ENCODE data around the gene DDX47. TPM values are rescaled to one million over a fixed set of nuclear protein-coding genes. Genes with fewer than 3 reads are reported as not detected.
"Not testable (repeated sequence)": the region's sequence is repeated elsewhere in the genome, so short reads cannot be mapped to it uniquely, and the experiment has no call there.

DDX47 gene
- total RNA-seq, 1 donor from 2014 or later: 60.2 TPM

DNA sequence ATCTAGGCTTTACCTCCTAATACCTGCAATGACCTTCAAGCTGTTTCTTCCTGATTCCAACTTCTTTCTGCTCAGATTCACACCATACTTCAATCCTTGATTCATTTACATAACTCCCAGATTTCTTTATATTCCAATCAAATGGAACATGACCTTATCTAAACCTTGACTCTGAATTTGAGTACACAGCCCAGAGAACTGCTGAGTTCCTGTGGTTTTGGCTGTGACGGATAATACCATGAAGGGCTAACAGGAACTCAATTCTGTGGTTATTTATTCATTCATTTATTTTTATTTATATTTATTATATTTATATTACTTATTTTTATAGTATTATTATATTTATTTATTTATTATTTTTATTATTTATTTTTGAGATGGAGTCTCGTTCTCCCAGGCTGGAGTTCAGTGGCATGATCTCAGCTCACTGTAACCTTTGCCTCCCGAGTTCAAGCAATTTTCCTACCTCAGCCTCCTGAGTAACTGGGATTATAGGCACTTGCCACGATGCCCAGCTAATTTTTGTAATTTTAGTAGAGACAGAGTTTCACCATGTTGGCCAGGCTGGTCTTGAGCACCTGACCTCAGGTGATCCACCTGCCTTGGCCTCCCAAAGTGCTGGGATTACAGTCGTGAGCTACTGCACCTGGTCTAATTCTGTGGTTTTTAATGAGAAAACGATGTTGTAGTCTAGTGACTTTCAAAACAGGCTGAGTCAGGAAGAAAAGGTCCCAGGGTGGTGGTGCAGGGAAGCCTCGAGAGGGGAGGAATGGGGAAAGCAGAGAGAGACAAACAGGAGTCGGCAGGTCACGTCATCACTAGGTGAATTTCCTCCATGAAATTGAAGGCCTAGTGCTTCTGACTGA is 16.0 kb upstream of the DDX47 start:
- no peak for DNase-seq (ENCODE audit: low spot score)

DNA sequence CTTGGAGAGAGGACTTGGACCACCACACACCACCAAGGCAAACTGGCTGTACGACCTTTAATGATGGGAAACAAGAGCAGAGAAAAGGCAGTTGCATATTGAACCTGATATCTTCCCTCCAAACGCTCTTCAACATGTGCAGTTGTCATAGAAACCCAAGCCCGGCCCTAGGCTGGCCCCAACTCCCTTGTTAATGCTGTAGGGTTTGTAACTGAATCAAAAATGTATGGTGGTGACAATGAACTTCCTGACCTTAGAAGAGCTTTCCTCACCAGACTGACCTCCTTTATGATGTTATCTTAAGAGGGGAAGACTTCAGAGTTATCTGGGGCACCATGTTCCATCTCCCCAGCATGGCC is 15.4 kb upstream of the DDX47 start:
- DNase-seq (ENCODE audit: low spot score): no peak

DNA sequence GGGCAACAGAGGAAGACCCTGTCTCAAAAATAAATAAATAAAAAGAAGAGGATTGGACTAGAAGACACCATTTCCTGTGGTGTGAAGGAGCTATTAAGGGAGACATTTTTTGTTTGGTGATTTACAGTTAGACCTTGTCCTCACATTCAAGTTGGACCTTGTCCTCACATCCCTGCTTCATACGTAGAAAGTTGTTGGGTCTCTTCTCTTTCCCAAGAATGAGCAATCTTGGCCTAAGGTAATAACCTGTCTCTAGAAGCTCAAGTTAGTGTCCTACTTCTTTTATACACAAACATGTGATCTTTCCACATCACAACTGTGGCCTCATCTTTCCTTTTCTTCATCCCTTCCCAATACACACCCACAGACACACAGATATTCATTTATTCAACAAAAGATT is 14.7 kb upstream of the DDX47 start:
- DNase-seq (ENCODE audit: low spot score): no peak

DNA sequence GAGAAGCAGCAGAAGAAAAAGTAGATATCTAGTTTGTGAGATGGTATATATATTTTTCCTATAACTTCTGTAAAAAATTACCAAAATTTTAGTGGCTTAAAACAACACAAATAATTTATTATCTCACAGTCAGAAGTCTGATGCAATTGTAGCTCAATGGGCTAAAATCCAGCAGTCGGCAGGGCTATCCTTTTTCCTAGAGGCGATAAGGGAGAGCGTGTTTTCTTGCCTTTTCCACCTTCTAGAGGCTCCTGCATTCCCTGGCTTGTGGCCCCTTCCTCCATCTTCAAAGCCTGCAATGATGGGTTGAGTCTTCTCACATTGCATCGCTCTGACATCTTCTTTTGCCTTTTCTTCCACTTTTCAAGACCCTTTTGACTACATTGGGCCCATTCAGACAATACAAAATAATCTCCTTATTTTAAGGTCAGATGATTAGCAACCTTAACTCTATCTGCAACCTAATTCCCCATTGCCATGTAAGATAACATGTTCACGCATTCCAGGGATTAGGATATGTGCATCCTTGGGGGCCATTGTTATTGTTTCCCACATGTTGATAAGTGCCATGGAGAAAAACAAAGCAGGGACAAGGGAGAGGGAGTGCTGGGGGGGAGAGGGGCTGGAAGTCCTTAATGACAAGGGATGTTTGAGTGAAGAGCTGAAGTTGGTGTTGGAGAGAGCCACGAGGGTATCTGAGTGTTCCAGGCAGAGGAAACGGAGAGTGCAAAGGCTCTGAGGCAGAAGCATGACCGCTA is 13.8 kb upstream of the DDX47 start:
- no peak for DNase-seq (ENCODE audit: low spot score)

DNA sequence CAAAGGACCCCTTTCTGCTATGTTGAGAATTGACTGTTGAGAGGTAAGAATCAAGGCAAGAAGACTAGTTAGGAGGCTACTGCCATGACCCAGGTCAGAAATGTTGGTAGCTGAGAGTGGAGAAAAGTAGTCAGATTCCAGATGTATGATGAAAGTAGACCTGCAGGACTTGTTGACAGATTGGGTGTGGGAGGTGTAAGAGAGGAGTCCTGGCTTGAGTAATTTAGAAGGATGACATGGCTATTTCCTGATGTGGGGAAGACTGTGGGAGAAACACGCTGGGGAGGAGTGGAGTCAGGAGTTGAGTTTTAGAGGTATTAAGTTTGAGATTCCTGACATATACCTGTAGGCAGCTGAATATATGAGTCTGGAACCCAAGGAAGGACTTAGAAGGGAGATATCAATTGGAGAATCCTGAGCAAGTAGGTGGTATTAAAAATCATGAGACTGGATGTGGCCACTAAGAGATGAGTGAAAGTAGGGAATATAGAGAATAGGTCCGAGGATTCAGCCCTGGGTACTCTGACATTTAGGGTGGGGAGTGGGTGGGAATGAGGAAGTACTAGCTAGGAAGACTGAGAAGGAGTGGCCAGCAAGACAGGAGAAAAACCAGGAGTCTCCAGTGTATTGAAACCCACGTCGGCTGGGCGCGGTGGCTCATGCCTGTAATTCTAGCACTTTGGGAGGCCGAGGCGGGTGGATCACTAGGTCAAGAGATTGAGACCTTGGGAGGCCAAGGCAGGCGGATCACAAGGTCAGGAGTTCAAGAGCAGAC is 12.6 kb upstream of the DDX47 start:
- DNase-seq (ENCODE audit: low spot score): no peak

DNA sequence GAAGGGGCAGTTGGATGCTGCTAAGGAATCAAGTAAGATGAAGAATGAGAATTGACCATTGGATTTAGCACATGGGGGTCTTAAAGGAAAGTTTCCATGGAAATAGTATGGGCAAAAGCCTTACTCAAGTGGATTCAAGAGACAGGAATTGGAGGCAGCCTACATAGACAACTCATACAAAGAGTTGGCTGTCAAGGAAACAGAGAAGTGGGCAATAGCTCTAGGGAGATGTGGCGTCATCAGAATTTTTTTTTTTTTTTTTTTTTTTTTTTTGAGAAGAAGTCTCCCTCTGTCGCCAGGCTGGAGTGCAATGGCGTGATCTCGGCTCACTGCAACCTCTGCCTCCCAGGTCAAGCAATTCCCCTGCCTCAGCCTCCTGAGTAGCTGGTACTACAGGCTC is 11.5 kb upstream of the DDX47 start:
- DNase-seq (ENCODE audit: low spot score): not testable (repeated sequence)

DNA sequence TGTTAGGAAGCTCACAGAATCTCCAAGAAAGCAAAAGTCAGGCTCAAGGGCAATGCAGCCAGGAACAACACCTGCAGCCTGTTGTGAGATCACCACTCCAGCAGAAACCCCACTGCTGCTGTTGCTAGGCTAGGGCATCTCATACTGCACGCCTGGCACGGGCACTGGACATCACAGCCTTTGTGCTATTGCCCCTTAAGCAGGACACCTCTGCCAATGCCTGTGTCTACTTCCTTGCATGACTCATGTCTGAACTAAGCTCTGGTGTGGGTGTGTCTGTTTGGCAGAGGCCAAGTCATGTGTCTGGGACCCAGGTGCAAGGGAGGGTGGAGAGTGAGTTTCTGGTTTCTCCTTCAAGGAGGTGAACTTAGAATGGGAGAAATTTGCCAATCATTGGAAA is 10.0 kb upstream of the DDX47 start:
- DNase-seq (ENCODE audit: low spot score): no peak

DNA sequence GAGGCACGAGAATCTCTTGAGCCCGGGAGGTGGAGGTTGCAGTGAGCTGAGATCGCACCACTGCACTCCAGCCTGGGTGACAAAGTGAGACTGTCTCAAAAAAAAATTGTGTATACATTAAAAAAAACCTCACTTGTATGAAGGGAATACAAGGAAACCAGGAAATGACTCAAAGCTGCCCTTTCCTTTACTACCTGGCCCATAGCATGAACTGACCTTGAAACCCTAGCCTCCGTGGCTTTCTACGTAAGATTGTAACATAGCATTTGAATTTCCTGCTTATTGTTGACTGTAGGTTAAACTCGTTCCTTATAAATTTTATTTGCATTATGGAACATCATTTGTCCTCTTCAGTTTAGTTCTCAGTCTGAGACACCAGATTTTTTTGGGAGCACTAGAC is 9.1 kb upstream of the DDX47 start:
- no peak for DNase-seq (ENCODE audit: low spot score)

DNA sequence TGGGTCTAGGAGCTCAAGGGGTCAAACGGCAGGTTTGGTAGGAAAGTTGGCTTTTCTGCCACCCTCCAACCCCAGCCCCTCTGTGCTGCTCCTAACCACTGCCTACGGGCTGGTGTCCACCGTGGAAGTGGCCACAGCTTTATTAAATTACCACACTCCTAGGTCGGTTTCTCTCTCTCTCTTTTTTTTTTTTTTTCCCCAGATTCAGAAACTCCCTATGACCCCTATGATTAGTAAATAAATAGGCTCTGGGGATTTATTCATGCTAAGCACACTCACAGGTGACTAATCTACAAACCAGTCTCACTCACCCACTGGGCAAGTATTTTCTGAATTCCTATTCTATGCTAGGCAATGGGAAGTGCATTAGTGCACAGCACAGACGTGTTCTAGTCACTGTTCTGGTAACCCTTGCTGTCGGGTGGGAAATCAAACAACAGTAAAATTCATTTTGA is 8.7 kb upstream of the DDX47 start:
- no peak for DNase-seq (ENCODE audit: low spot score)

DNA sequence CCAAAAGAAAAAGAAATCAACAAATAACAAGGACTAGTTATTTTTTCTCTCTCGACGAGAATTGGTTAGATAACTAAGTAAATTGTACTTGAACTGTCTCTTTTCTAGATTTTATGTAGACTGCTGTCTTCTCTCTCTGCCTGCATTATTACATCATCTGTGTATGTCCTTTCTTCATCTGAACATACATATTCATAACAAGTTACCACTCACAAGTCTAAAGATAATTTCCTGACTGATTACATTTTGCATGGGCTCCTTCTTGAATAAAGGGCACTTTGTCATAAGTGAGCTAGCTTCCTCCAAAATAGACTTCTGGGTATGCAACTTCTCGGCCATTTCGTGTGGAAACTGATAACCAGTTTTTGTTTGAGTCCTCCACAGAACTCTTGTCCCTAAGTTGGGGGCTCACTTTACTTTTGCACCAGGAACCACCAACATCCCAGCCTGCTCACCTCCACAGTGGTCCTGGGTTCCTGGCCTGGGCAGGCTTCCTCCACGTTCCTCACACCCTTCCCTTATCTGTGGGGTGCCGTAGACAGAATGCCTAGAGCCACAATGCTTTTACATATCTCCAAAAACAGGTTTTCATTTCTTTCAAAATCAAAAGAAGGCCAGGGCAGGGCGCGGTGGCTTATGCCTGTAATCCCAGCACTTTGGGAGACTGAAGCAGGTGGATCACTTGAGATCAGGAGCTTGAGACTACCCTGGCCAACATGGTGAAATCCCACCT is 6.2 kb upstream of the DDX47 start:
- DNase-seq (ENCODE audit: low spot score): no peak

DNA sequence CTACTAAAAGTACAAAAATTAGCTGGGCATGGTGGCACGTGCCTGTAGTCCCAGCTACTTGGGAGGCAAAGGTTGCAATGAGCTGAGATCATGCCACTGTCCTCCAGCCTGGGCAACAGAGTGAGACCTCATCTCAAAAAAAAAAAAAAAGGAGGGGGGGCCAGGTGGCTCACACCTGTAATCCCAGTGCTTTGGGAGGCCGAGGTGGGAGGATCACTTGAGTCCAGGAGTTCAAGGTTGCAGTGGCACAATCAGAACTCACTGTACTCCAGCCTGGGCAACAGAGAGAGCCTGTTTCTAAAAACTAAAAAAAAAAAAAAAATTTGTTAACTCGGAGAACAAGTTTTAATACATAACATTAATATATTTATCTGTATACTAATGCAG is 5.6 kb upstream of the DDX47 start:
- DNase-seq (ENCODE audit: low spot score): not testable (repeated sequence)

DNA sequence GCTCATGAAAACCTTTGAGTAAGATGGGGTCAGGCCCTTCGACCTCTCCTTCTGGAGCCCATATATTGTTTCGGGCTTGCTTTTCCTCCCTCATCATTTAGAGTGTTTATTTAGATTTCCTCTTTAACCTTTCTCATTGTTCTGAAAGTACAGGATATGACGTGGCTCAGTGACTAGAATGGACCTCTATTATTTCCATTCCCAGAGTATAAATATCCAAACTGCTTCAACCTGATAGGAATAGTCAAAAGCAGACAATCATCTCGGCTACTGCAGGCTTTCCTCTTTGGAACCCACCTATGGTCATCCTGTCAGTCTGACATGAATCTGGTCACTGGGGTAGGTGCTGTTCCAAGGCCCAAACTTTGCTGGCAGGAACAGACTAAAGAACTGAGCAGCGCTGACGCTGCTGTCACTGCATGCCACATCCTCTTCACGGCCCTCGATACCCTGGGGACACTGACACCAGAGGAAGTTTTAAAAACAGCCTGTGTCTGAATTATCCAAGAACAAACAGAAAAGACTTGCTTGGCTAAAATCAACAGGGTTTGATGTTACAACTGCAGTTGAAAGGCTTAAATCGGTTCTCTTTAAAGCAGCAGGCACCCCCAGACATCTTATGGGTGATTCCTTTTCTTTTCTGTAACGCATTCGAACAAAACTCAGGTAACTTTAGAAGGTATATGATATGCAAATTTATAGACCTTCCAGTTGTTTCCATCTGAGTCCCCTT is 5.0 kb upstream of the DDX47 start:
- no peak for DNase-seq (ENCODE audit: low spot score)

DNA sequence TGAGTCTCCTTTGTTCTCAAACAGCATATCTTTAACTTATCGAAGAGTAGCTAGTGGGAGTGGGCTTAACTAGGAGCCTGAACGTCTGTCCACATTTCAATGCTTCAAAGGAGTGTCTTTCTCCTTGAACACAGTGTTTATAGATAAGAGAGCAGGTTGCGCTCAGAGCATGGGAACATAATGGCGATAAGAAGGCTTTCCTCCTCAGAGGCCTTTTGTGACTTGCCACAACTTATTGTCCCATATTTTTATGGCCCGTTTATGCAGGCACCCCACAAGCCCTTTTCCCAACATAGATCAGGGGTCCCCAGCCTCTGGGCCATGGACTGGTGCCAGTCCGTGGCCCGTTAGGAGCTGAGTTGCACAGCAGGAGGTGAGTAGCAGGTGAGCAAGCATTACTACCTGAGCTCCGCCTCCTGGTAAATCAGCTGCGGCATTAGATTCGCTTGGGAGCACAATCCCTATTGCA is 2.6 kb upstream of the DDX47 start:
- no peak for DNase-seq (ENCODE audit: low spot score)

DNA sequence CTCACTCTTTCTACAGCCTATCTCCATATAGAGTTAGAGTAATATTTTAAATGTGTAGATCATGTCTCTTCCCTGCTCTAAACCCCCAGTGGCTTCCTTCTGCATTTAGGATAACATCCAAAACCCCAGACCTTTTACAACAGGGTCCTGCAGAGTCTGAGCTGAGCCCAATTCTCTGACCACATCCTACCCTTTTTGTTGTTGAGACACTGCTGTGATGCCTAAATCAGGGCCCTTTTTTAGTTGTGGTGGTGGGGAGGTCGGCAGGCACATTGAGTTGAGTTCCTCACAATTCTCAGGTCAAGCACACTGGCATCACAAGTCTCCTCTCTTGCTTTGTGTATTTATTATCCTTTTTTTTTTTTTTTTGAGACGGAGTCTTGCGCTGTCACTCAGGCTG is 1.8 kb upstream of the DDX47 start:
- no peak for DNase-seq (ENCODE audit: low spot score)

DNA sequence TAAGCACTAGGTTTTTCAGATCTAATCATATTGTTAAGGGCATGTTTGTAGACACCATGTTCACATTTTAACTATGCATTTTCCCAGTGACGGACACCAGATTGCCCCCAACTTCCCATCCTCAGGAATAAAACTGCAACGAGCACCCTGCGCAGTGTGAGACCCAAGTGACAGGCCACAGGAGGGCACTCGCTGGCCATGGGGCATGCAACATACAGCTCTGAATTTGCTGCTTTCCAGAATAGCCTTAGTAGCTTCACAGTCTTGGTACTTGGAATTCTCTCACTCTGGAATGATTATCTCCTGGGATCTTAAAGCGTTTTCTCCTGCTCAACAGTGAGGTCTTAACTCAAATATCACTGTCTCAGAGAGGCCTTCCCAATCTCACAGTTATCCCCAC is 972 bp upstream of the DDX47 start:
- no peak for DNase-seq (ENCODE audit: low spot score)

DNA sequence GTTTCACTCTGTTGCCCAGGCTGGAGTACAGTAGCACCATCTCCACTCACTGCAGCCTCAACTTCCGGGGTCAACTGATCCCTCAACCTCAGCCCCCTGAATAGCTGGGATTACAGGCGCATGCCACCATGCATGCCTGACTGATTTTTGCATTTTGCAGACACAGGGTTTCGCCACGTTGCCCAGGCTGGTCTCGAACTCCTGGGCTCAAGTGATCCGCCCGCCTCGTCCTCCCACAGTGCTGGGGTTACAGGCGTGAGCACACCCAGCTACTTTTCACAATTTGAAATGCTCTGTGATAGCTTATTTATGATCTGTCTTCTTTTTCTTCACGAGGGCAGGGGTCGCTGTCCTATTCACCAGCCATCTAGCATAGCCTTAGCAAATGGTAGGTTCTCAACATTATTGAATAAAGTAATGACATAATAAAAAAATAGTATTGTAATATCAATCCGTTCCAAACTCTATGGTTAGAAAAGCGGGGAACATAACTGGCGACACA is 477 bp upstream of the DDX47 start:
- DNase-seq (ENCODE audit: low spot score): no peak

DNA sequence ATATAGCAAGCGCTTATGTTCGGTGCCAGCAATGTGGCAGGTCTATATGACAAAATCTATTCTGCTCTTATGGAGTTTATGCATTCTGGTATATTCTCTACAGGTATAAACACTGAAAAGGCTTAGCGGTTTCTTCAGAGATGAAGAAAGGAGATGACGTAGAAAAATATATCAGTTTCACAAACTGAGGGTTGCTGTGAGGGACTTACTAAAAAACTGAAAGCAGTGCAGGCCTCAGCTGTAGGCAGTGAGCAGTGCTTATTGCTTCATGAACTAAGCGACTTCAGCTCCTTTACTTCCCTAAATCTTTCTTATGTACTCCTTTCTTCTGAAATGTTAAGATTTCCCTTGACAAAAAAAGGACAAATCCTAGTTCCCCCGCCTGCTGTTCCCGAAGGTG is 4.5 kb downstream of the DDX47 start:
- no peak for DNase-seq (ENCODE audit: low spot score)

DNA sequence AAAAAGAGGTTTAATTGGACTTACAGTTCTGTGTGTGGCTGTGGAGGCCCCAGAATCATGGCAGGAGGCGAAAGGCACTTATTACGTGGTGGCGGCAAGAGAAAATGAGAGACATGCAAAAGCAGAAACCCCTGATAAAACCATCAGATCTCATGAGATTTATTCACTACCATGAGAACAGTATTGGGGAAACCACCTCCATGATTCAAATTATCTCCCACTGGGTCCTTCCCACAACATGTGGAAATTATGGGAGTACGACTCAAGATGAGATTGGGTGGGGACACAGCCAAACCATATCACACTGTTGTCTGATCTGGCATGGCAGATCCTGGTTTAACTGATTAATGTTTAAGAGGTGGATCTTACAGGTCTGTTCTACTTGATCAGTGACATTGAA is 5.6 kb downstream of the DDX47 start:
- DNase-seq (ENCODE audit: low spot score): no peak

DNA sequence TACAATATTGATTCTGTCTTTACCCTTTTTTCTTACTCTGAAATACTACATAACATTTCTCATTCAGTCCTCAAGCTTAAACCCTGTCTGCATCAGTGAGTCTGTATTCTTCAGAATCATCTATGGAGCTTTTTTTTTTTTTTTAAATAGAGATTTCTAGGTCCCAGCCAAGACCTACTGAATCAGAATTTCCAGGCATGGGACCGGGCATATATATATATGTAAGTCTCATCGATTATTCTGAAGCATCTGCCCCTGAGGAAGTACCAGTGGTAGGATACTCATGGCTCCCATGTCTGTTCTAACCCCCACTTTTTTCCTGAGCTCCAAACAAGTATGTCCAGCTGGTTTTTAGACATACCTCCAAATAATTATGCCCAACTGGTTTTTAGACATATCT is 6.1 kb downstream of the DDX47 start:
- DNase-seq (ENCODE audit: low spot score): no peak

DNA sequence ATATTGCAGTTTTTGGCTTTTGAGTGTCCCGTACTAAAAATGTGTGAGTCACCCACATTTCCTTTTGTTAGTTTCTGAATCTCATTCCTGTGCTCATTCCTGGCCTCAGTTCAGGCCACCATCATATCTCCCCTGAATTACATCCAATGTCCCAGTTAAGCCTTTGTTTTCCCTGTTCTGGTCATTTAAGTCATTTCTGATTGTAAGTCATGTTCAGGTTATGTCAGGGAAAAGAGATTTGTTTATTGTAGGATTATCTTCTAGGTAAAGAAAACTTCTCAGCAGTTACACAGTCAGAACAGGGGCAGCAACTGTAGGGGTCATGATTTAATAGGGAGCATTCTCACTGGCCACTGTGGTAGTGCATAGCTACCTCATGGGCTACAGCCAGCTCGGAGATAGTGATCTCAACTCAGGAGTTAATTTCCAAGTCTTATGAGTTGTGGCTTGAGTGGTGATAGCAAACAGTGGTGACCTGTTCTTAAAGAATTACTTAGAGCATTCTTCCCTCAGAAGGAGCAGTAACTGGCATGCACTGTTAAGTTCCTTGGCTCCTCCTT is 6.7 kb downstream of the DDX47 start:
- DNase-seq (ENCODE audit: low spot score): no peak
